ENCODE data around the gene PTGFRN.

PTGFRN gene

GRCh38 chr1:116957646-116958045 is 47.9 kb downstream of the PTGFRN start:
- Mint-ChIP-seq H3K4me3 (no peak overlapping the region), H3K27ac (no peak overlapping the region), H3K36me3 (ENCODE audit: low read depth) (peaks cover 10% of the 10 kb centered on the region), H3K27me3 (ENCODE audit: low read depth) (no peaks in the 10 kb centered on the region), H3K4me1 (peaks cover 8% of the 10 kb centered on the region), H3K9me3 (no peaks in the 10 kb centered on the region)
- TF ChIP-seq CTCF (IDR thresholded peaks at IDR 0.05; ENCODE audit: unreplicated experiment in 3 of 3), result no peak

- H3K27ac Mint-ChIP-seq, result no peak overlapping the region
Measured at GRCh38 chr1:116958110-116958509, 48.4 kb downstream of the PTGFRN start.

GRCh38 chr1:116958977-116959376 is 49.3 kb downstream of the PTGFRN start:
- Mint-ChIP-seq H3K36me3 (ENCODE audit: low read depth) (peaks cover 9% of the 10 kb centered on the region), H3K9me3 (no peaks in the 10 kb centered on the region), H3K4me3 (no peak overlapping the region), H3K27me3 (ENCODE audit: low read depth) (no peaks in the 10 kb centered on the region), H3K4me1 (no peaks in the 10 kb centered on the region), H3K27ac (no peak overlapping the region)
- TF ChIP-seq CTCF (IDR thresholded peaks at IDR 0.05; ENCODE audit: unreplicated experiment in 3 of 3), result no peak

More at GRCh38 chr1:116958110-116958509, 48.4 kb downstream of the PTGFRN start:
- no peaks in the 10 kb centered on the region for H3K27me3 Mint-ChIP-seq (ENCODE audit: low read depth)
- H3K4me3 Mint-ChIP-seq, result no peak overlapping the region
- no peaks in the 10 kb centered on the region for H3K9me3 Mint-ChIP-seq
- peaks cover 9% of the 10 kb centered on the region for H3K36me3 Mint-ChIP-seq (ENCODE audit: low read depth)
- TF ChIP-seq CTCF (IDR thresholded peaks at IDR 0.05; ENCODE audit: unreplicated experiment in 3 of 3), result no peak
- H3K4me1 Mint-ChIP-seq, result peaks cover 4% of the 10 kb centered on the region

- Mint-ChIP-seq H3K27ac (no peak overlapping the region), H3K9me3 (no peaks in the 10 kb centered on the region), H3K4me1 (peaks cover 5% of the 10 kb centered on the region), H3K4me3 (no peak overlapping the region), H3K27me3 (ENCODE audit: low read depth) (no peaks in the 10 kb centered on the region), H3K36me3 (ENCODE audit: low read depth) (peaks cover 10% of the 10 kb centered on the region)
- no peak for TF ChIP-seq CTCF (IDR thresholded peaks at IDR 0.05; ENCODE audit: unreplicated experiment in 3 of 3)
Measured at GRCh38 chr1:116961606-116962005, 51.9 kb downstream of the PTGFRN start.

GRCh38 chr1:116962987-116963639 is 53.4 kb downstream of the PTGFRN start:
- Mint-ChIP-seq H3K36me3 (ENCODE audit: low read depth) (peaks cover 24% of the 10 kb centered on the region), H3K4me1 (peaks cover 5% of the 10 kb centered on the region), H3K4me3 (no peak overlapping the region), H3K9me3 (no peaks in the 10 kb centered on the region), H3K27ac (no peak overlapping the region), H3K27me3 (ENCODE audit: low read depth) (no peaks in the 10 kb centered on the region)
- no peak for TF ChIP-seq CTCF (IDR thresholded peaks at IDR 0.05; ENCODE audit: unreplicated experiment in 3 of 3)

GRCh38 chr1:116966791-116967190 is 57.1 kb downstream of the PTGFRN start:
- Mint-ChIP-seq H3K36me3 (ENCODE audit: low read depth) (peaks cover 51% of the 10 kb centered on the region), H3K27me3 (ENCODE audit: low read depth) (no peaks in the 10 kb centered on the region), H3K9me3 (peaks cover 6% of the 10 kb centered on the region), H3K27ac (no peak overlapping the region), H3K4me3 (no peak overlapping the region), H3K4me1 (peaks cover 5% of the 10 kb centered on the region)
- no peak for TF ChIP-seq CTCF (IDR thresholded peaks at IDR 0.05; ENCODE audit: unreplicated experiment in 3 of 3)
